NCI-H446 treated with DMSO at 0.1 percent for 48 hours (cell line): ENCODE measurements around the gene BRINP3.

Source experiments
- DNase-seq: peaks from one replicate; lab custom pipeline; 2025; lab: John Stamatoyannopoulos, UW

BRINP3 gene

GRCh38 chr1:190452272-190452848 is 25.3 kb downstream of the BRINP3 start:
- DNase-seq = no peak

GRCh38 chr1:190444464-190444863 is 33.2 kb downstream of the BRINP3 start:
- no peak for DNase-seq

- peak; percentile 5 for DNase-seq
Measured at GRCh38 chr1:190439447-190439846, 38.2 kb downstream of the BRINP3 start.

- DNase-seq = peak; percentile 65
Measured at GRCh38 chr1:190436615-190437014, 41.0 kb downstream of the BRINP3 start.

GRCh38 chr1:190429932-190430331 is 47.7 kb downstream of the BRINP3 start:
- DNase-seq = no peak

- no peak for DNase-seq
Measured at GRCh38 chr1:190429141-190429540, 48.5 kb downstream of the BRINP3 start.

- DNase-seq = no peak
Measured at GRCh38 chr1:190416239-190416638, 61.4 kb downstream of the BRINP3 start.

- DNase-seq = no peak
Measured at GRCh38 chr1:190413142-190413541, 64.5 kb downstream of the BRINP3 start.

- DNase-seq = no peak
Measured at GRCh38 chr1:190403402-190403801, 74.3 kb downstream of the BRINP3 start.

GRCh38 chr1:190399233-190399632 is 78.4 kb downstream of the BRINP3 start:
- no peak for DNase-seq

GRCh38 chr1:190391582-190391981 is 86.1 kb downstream of the BRINP3 start:
- DNase-seq = no peak

GRCh38 chr1:190377991-190378390 is 99.7 kb downstream of the BRINP3 start:
- no peak for DNase-seq

GRCh38 chr1:190377294-190377693 is 100.4 kb downstream of the BRINP3 start:
- no peak for DNase-seq

- DNase-seq = no peak
Measured at GRCh38 chr1:190376044-190376443, 101.6 kb downstream of the BRINP3 start.

- DNase-seq = no peak
Measured at GRCh38 chr1:190373705-190374336, 103.8 kb downstream of the BRINP3 start.

GRCh38 chr1:190367200-190367599 is 110.5 kb downstream of the BRINP3 start:
- DNase-seq = no peak

GRCh38 chr1:190365283-190365682 is 112.4 kb downstream of the BRINP3 start:
- no peak for DNase-seq

- no peak for DNase-seq
Measured at GRCh38 chr1:190353538-190354101, 124.0 kb downstream of the BRINP3 start.

- no peak for DNase-seq
Measured at GRCh38 chr1:190344454-190344853, 133.2 kb downstream of the BRINP3 start.

- DNase-seq = no peak
Measured at GRCh38 chr1:190338829-190339228, 138.8 kb downstream of the BRINP3 start.

- no peak for DNase-seq
Measured at GRCh38 chr1:190328871-190329270, 148.8 kb downstream of the BRINP3 start.

- no peak for DNase-seq
Measured at GRCh38 chr1:190328361-190328760, 149.3 kb downstream of the BRINP3 start.

- DNase-seq = no peak
Measured at GRCh38 chr1:190327271-190327670, 150.4 kb downstream of the BRINP3 start.

GRCh38 chr1:190323530-190323929 is 154.1 kb downstream of the BRINP3 start:
- DNase-seq = no peak
